Spleen (tissue), 11 donors: ENCODE measurements around the gene ITGA2. TPM values are rescaled to one million over a fixed set of nuclear protein-coding genes. Genes with fewer than 3 reads are reported as not detected.

Experiments
- DNase-seq: peaks from one replicate; pipeline ENCODE4 v3.0.0-alpha.2; 2020
- H3K27ac ChIP-seq, 8 donors: fragments of 200-600 bp; sonication (generic) in 7 of 8; 1 replicate in 4 of 8; 2 replicates in 4 of 8; pipeline versions ENCODE4 v1.5.0 to v1.8.0; 2016 to 2021; ENCODE audit warnings: inconsistent platforms in 4 of 8, mild to moderate bottlenecking in 4 of 8, moderate library complexity in 1 of 8
- H3K27me3 ChIP-seq, 7 donors: fragments of 200-600 bp; sonication (generic) in 6 of 7; replicated peaks in 1 of 7; 1 replicate in 4 of 7; 2 replicates in 3 of 7; pipeline versions ENCODE4 v1.5.0 to v1.8.0; 2016 to 2021; ENCODE audit warnings: inconsistent platforms in 3 of 7, mild to moderate bottlenecking in 1 of 7
- H3K36me3 ChIP-seq, 6 donors: fragments of 200-600 bp; sonication (generic) in 5 of 6; 1 replicate in 4 of 6; 2 replicates in 2 of 6; pipeline versions ENCODE4 v1.5.0 to v1.8.0; 2016 to 2021; ENCODE audit warnings: inconsistent platforms in 2 of 6
- H3K4me1 ChIP-seq, 6 donors: fragments of 200-600 bp; sonication (generic) in 5 of 6; 1 replicate in 3 of 6; 2 replicates in 3 of 6; pipeline versions ENCODE4 v1.5.0 to v1.8.0; 2016 to 2021; ENCODE audit warnings: inconsistent platforms in 3 of 6
- H3K4me3 ChIP-seq, 8 donors: fragments of 200-600 bp; sonication (generic) in 7 of 8; 1 replicate in 4 of 8; 2 replicates in 4 of 8; pipeline versions ENCODE4 v1.5.0 to v1.8.0; 2016 to 2021; ENCODE audit warnings: inconsistent platforms in 4 of 8, mild to moderate bottlenecking in 4 of 8, moderate library complexity in 2 of 8
- H3K9me3 ChIP-seq, 8 donors: fragments of 200-600 bp; sonication (generic) in 7 of 8; 1 replicate in 4 of 8; 2 replicates in 4 of 8; pipeline versions ENCODE4 v1.5.0 to v1.8.0; 2016 to 2021; ENCODE audit warnings: inconsistent platforms in 4 of 8
- POLR2A ChIP-seq, 3 donors: fragments of 450-650 bp; IDR thresholded peaks; one replicate each; pipeline ENCODE4 v1.5.1; 2017; ENCODE audit warnings: antibody characterized with exemption in 3 of 3, mild to moderate bottlenecking in 1 of 3
- POLR2AphosphoS5 ChIP-seq, 3 donors: sonication (generic); formaldehyde crosslinking; IDR thresholded peaks; one replicate each; pipeline ENCODE4 v1.5.1; 2017; ENCODE audit warnings: antibody characterized with exemption in 3 of 3
- WGBS, 5 donors: extraction: QIAGEN DNeasy Blood & Tissue Kit in 3 of 5; methylation state at CpG; one replicate each; pipeline versions ENCODE4 v1.1.5 to v1.1.7; 2013 to 2018; 5-methylcytosine and 5-hydroxymethylcytosine counted together
- intact Hi-C: fragments of 100-400 bp; cut with DNase I; formaldehyde crosslinking; loops from one replicate; pipeline ENCODE4 v1.15.0; 2023; ENCODE audit warnings: low total_unique reads
- polyA plus RNA-seq, 3 donors: library from polyadenylated mRNA; stranded (reverse); fragments of 200-250 nt; gene quantifications; one replicate each; pipeline ENCODE4 v1.2.1, GENCODE V29; 2013
- total RNA-seq, 7 donors: library from RNA; depleted of rRNA in 3 of 7; stranded (reverse); fragments of >200 nt in 3 of 7; fragmentation: NEBNext Ultra II Directional in 4 of 7; extraction: Animal tissue kit (Norgen Biotek cat#: 25700) in 4 of 7; gene quantifications; one replicate each; pipeline versions ENCODE4 v1.1.0 to v1.2.1, GENCODE V29; 2016 to 2021
- TF ChIP-seq, protein P1 (sequence below), 11 experiments: fragments of 200-600 bp in 7 of 11; fragments of 450-650 bp in 4 of 11; sonication (generic) in 4 of 11; IDR thresholded peaks in 8 of 11; conservative IDR thresholded peaks in 3 of 11; 1 replicate in 7 of 11; 2 replicates in 4 of 11; pipeline versions ENCODE4 v1.4.0 to v1.8.0; 2016 to 2021; ENCODE audit warnings: antibody characterized with exemption in 11 of 11, inconsistent platforms in 4 of 11, mild to moderate bottlenecking in 1 of 11
- donor health status: healthy with polysubstance abuse.
- donor health status: DM: no; HTN: no; CAD: no; lungs with moderate emphysema.
- donor health status: DM: no; HTN: no; CAD: no.
- donor health status: Bipolar disorder and iron deficiency.
- donor health status: healthy.
- donor health status: DM: no; HTN: no; CAD: no.
- donor health status: DM: yes; HTN: yes; CAD: no.

The ITGA2 gene
- total and polyA plus RNA-seq, 10 donors, result 0.54 to 21.6 (median 13.1) TPM

DNA sequence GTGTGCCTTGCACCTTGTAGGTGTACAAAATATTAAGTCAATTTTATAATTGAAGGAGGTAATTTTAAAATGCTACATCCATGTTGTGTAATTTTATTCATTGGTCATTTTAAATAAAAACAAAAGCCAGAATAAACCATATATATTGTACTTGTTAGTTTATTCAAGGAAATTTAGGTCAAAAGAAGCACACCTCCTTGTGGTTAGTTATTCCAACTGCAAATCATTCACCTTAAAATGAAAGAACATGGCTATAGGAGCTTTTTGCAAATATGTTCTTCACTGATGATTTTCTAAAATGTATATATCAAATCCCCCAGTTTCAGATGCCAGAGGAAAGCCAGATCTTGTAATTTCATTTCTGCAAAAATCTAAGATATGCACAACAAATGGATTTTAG is 125.8 kb downstream of the ITGA2 start:
- Histone ChIP-seq H3K9me3 (no peaks in the 10 kb centered on the region), H3K4me3 (no peak overlapping the region), H3K27me3 (no peaks in the 10 kb centered on the region), H3K4me1 (peaks cover 0 to 10% (median 8%) of the 10 kb centered on the region in 6 donors), H3K36me3 (no peaks in the 10 kb centered on the region), H3K27ac (no peak overlapping the region)
- TF ChIP-seq POLR2AphosphoS5 (IDR thresholded peaks at IDR 0.05), result no peak
- TF ChIP-seq, protein P1, sequence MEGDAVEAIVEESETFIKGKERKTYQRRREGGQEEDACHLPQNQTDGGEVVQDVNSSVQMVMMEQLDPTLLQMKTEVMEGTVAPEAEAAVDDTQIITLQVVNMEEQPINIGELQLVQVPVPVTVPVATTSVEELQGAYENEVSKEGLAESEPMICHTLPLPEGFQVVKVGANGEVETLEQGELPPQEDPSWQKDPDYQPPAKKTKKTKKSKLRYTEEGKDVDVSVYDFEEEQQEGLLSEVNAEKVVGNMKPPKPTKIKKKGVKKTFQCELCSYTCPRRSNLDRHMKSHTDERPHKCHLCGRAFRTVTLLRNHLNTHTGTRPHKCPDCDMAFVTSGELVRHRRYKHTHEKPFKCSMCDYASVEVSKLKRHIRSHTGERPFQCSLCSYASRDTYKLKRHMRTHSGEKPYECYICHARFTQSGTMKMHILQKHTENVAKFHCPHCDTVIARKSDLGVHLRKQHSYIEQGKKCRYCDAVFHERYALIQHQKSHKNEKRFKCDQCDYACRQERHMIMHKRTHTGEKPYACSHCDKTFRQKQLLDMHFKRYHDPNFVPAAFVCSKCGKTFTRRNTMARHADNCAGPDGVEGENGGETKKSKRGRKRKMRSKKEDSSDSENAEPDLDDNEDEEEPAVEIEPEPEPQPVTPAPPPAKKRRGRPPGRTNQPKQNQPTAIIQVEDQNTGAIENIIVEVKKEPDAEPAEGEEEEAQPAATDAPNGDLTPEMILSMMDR (IDR thresholded peaks at IDR 0.05 in 8 of 11, conservative IDR thresholded peaks at IDR 0.05 in 3 of 11), result no peak
- no peak for TF ChIP-seq POLR2A (IDR thresholded peaks at IDR 0.05)
- no peak for DNase-seq
- intact Hi-C loops, result no loop called here

DNA sequence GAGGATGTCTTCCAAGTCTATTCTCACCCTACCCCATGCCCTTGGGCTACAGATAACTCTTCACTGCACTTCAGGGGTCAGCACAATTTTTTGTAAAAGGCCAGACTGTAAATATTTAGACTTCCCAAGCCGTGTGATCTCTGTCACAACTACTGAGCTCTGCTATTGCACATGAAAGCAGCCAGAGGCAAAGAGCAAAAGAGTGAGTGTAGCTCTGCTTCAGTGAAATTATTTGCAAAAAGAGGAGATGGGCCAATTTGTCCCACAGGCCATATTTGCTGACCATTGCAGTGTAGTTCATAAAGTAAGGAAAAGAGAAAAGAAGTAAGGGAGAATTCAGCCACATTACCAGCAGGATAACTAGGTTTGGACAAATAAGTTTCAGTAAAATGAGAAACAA is 127.4 kb downstream of the ITGA2 start:
- Histone ChIP-seq H3K4me1 (no peaks in the 10 kb centered on the region), H3K9me3 (no peaks in the 10 kb centered on the region), H3K36me3 (no peaks in the 10 kb centered on the region), H3K27me3 (no peaks in the 10 kb centered on the region), H3K4me3 (no peak overlapping the region), H3K27ac (no peak overlapping the region)
- no peak for DNase-seq
- TF ChIP-seq POLR2A (IDR thresholded peaks at IDR 0.05) (no peak), POLR2AphosphoS5 (IDR thresholded peaks at IDR 0.05) (no peak)
- TF ChIP-seq, protein P1 (IDR thresholded peaks at IDR 0.05 in 8 of 11, conservative IDR thresholded peaks at IDR 0.05 in 3 of 11), result no peak
- WGBS, 5 donors, result 77 to 89% (median 79%) methylated on average over 1 of the region's 1 CpG
- intact Hi-C loops, result no loop called here

DNA sequence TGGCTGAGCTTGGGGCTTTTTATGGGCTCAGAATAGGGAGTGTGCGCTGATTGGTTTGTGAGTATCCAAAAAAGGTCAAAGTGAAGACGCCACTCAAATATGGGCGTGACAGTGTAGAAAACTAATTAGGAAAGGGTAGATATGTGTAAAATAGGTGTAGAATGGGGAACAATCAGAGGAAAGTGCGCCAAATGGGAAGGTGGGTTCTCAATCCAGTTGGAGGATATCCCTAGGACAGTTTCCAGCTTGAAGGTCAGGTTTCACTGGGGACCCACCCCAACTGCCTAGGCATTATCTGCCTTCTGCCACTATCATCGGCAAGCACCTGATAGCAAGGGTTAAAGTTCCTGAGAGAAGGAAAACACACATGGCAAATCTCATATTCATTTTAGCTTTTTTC is 129.7 kb downstream of the ITGA2 start:
- WGBS, 5 donors, result 78 to 93% (median 89%) methylated on average over 5 of the region's 5 CpGs
- Histone ChIP-seq H3K36me3 (no peaks in the 10 kb centered on the region), H3K4me1 (no peaks in the 10 kb centered on the region), H3K27ac (no peak overlapping the region), H3K9me3 (no peaks in the 10 kb centered on the region), H3K27me3 (no peaks in the 10 kb centered on the region), H3K4me3 (no peak overlapping the region)
- TF ChIP-seq POLR2AphosphoS5 (IDR thresholded peaks at IDR 0.05) (no peak), POLR2A (IDR thresholded peaks at IDR 0.05) (no peak)
- TF ChIP-seq, protein P1 (IDR thresholded peaks at IDR 0.05 in 8 of 11, conservative IDR thresholded peaks at IDR 0.05 in 3 of 11), result no peak
- no peak for DNase-seq
- intact Hi-C loops, result no loop called here

DNA sequence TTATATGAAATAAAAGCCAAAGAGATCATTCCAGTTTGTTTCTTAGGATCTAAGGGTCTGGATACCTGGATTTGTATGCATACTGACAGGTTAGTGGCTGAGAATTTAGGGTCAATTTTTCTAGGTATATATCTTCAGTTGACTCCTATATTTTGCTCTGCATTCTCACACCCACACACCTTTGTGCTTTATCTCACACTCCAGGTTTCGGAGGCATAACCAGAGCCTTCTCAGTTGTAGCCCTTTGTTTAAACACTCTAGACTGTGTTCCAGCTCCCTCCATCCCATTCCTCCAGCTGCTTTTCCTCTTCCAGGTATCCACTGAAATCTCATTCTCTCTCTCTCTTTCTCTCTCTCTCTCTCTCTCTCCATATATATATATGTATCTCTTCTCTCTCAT is 131.0 kb downstream of the ITGA2 start:
- intact Hi-C loops, result no loop called here

More for the DNA sequence above, 131.0 kb downstream of the ITGA2 start:
- TF ChIP-seq POLR2AphosphoS5 (IDR thresholded peaks at IDR 0.05), result no peak
- TF ChIP-seq, protein P1 (IDR thresholded peaks at IDR 0.05 in 8 of 11, conservative IDR thresholded peaks at IDR 0.05 in 3 of 11), result no peak
- no peak for TF ChIP-seq POLR2A (IDR thresholded peaks at IDR 0.05)
- 87 to 100% (median 94%) methylated on average over 1 of the region's 1 CpG for WGBS, 5 donors
- Histone ChIP-seq H3K27ac (no peak overlapping the region), H3K4me1 (no peaks in the 10 kb centered on the region), H3K4me3 (no peak overlapping the region), H3K36me3 (no peaks in the 10 kb centered on the region), H3K27me3 (no peaks in the 10 kb centered on the region), H3K9me3 (no peaks in the 10 kb centered on the region)
- DNase-seq, result no peak
